Hepatocyte (in vitro differentiated cells): ENCODE results near the gene KRTAP16-1.

Source experiments
- CTCF ChIP-seq: fragments of 200-600 bp; sonication (generic); IDR thresholded peaks from 2 replicates; pipeline ENCODE4 v1.5.1; 2016; ENCODE audit warnings: antibody characterized with exemption, mild to moderate bottlenecking; ENCODE audit not compliant: poor library complexity
- EZH2 ChIP-seq: fragments of 200-600 bp; sonication (generic); IDR thresholded peaks from 2 replicates; pipeline ENCODE4 v1.6.1; 2016; ENCODE audit warnings: antibody characterized with exemption, mild to moderate bottlenecking, borderline replicate concordance

GRCh38 chr17:41287050-41287449 lies 22.1 kb downstream of the KRTAP16-1 start:
- no peak for TF ChIP-seq CTCF
- TF ChIP-seq EZH2 = no peak
